Endothelial cell of umbilical vein (primary cell): ENCODE data around the gene CCDC85A. TPM values are rescaled to one million over a fixed set of nuclear protein-coding genes. Genes with fewer than 3 reads are reported as not detected.

Experiments
- BruUV-seq: library from RNA; stranded (reverse); fragments of 400-500 nt; replicated peaks from 2 replicates; lab custom pipeline; 2021; lab: Mats Ljungman, UMichigan
- CTCF ChIA-PET: fragments of 300-600, 350-600 bp; sonication (Branson Sonifier 250); formaldehyde crosslinking; loops from one replicate; lab custom pipeline; 2021; ENCODE audit warnings: antibody characterized with exemption, inconsistent platforms; lab: Charles Lee
- POLR2A ChIA-PET: fragments of 300-600, 350-600 bp; sonication (Branson Sonifier 250); formaldehyde crosslinking; loops from one replicate; lab custom pipeline; 2021; ENCODE audit warnings: antibody characterized with exemption, inconsistent platforms; lab: Charles Lee
- DNase-seq: peaks from one replicate; pipeline ENCODE4 v3.0.0-alpha.2; 2011; ENCODE audit warnings: low read depth, low spot score
- FAIRE-seq: peaks from 2 replicates; lab custom pipeline; 2011; peaks lifted over from hg19 to GRCh38; lab: Jason Lieb, UNC
- H2AFZ ChIP-seq: 2 replicates; pipeline ENCODE4 v1.6.0; 2012; ENCODE audit warnings: low read depth, low read length, control low read depth, inconsistent platforms
- H3K27ac ChIP-seq: 2 replicates; pipeline ENCODE4 v1.5.1; 2011; ENCODE audit warnings: low read depth, mild to moderate bottlenecking, control low read depth, low read length, moderate library complexity; ENCODE audit not compliant: insufficient read depth
- H3K27me3 ChIP-seq, 2 experiments: 2 replicates each; pipeline versions ENCODE4 v1.6.0 to v1.6.1; 2011; ENCODE audit warnings: low read length in 2 of 2, mixed read lengths in 1 of 2; ENCODE audit not compliant: control insufficient read depth in 2 of 2, insufficient read depth in 2 of 2
- H3K36me3 ChIP-seq, 2 experiments: 2 replicates in 1 of 2; 3 replicates in 1 of 2; pipeline ENCODE4 v1.5.1; 2011; ENCODE audit warnings: low read length in 2 of 2, mild to moderate bottlenecking in 1 of 2, moderate library complexity in 1 of 2; ENCODE audit not compliant: control insufficient read depth in 2 of 2, insufficient read depth in 2 of 2; ENCODE audit errors: extremely low read depth in 1 of 2
- H3K4me1 ChIP-seq: 3 replicates; pipeline ENCODE4 v1.5.1; 2011; ENCODE audit warnings: mild to moderate bottlenecking, low read length; ENCODE audit not compliant: control insufficient read depth, insufficient read depth; ENCODE audit errors: extremely low read depth
- H3K4me2 ChIP-seq: 2 replicates; pipeline ENCODE4 v1.6.1; 2011; ENCODE audit warnings: low read length, control low read depth, mixed read lengths; ENCODE audit not compliant: insufficient read depth
- H3K4me3 ChIP-seq, 3 experiments: fragments of 200-600 bp in 1 of 3; sonication (generic), shearing (Covaris generic) in 1 of 3; replicated peaks in 1 of 3; 2 replicates each; pipeline ENCODE4 v1.5.1; 2011 to 2016; ENCODE audit warnings: control low read depth in 3 of 3, low read length in 3 of 3, mild to moderate bottlenecking in 2 of 3, inconsistent platforms in 1 of 3, low read depth in 1 of 3, moderate library complexity in 1 of 3; ENCODE audit not compliant: insufficient read depth in 1 of 3
- H3K79me2 ChIP-seq: 2 replicates; pipeline ENCODE4 v1.6.0; 2012; ENCODE audit warnings: low read length, inconsistent platforms; ENCODE audit not compliant: control insufficient read depth, insufficient read depth
- H3K9ac ChIP-seq: replicated peaks from 2 replicates; pipeline ENCODE3; 2011; ENCODE audit warnings: low read length, control low read depth; ENCODE audit not compliant: insufficient read depth; ENCODE audit errors: extremely low read depth
- H3K9me1 ChIP-seq: replicated peaks from 3 replicates; pipeline ENCODE4 v1.6.0; 2011; ENCODE audit warnings: mild to moderate bottlenecking, low read length; ENCODE audit not compliant: control insufficient read depth, insufficient read depth; ENCODE audit errors: extremely low read depth
- H3K9me3 ChIP-seq: replicated peaks from 2 replicates; pipeline ENCODE4 v1.5.1; 2012; ENCODE audit warnings: low read length, inconsistent platforms; ENCODE audit not compliant: control insufficient read depth, insufficient read depth
- H4K20me1 ChIP-seq: replicated peaks from 2 replicates; pipeline ENCODE3; 2011; ENCODE audit warnings: mild to moderate bottlenecking, low read length; ENCODE audit not compliant: control insufficient read depth, insufficient read depth; ENCODE audit errors: extremely low read depth
- CTCF ChIP-seq, 2 donors: IDR thresholded peaks; 1 replicate in 1 of 2; 2 replicates in 1 of 2; pipeline ENCODE4 v1.5.1; 2011; ENCODE audit warnings: low read length in 2 of 2, mild to moderate bottlenecking in 2 of 2, moderate library complexity in 2 of 2, control low read depth in 1 of 2, inconsistent platforms in 1 of 2, low read depth in 1 of 2; ENCODE audit not compliant: insufficient read depth in 1 of 2; ENCODE audit errors: extremely low read depth in 1 of 2
- EZH2 ChIP-seq: IDR thresholded peaks from 2 replicates; pipeline ENCODE4 v1.6.1; 2012; ENCODE audit warnings: borderline replicate concordance, low read depth, mild to moderate bottlenecking, moderate library complexity, low read length, inconsistent platforms; ENCODE audit not compliant: severe bottlenecking
- FOS ChIP-seq: IDR thresholded peaks from 2 replicates; pipeline ENCODE4 v1.6.1; 2011; ENCODE audit warnings: mild to moderate bottlenecking, low read length, moderate library complexity, borderline replicate concordance; ENCODE audit not compliant: insufficient read depth
- GATA2 ChIP-seq: IDR thresholded peaks from 2 replicates; pipeline ENCODE4 v1.7.0; 2011; ENCODE audit warnings: low read depth, mild to moderate bottlenecking, moderate library complexity, mixed read lengths, low read length; ENCODE audit not compliant: insufficient read length, insufficient read depth
- JUN ChIP-seq: IDR thresholded peaks from 2 replicates; pipeline ENCODE4 v1.6.1; 2011; ENCODE audit warnings: borderline replicate concordance, low read depth; ENCODE audit not compliant: insufficient read length, insufficient read depth
- MAX ChIP-seq: IDR thresholded peaks from 2 replicates; pipeline ENCODE4 v1.6.1; 2011; ENCODE audit not compliant: insufficient read depth, insufficient read length
- MYC ChIP-seq: IDR thresholded peaks from one replicate; pipeline ENCODE4 v1.6.1; 2011; ENCODE audit warnings: mild to moderate bottlenecking, low read depth, low read length
- POLR2A ChIP-seq: IDR thresholded peaks from 2 replicates; pipeline ENCODE4 v1.6.1; 2012; ENCODE audit warnings: low read depth, mild to moderate bottlenecking, control low read depth, low read length
- POLR2AphosphoS5 ChIP-seq: IDR thresholded peaks from 2 replicates; pipeline ENCODE4 v1.6.1; 2012; ENCODE audit warnings: low read depth, mild to moderate bottlenecking, control low read depth, low read length, moderate library complexity; ENCODE audit not compliant: insufficient read depth
- dilution Hi-C: fragments of 300-500 bp; cut with MboI; formaldehyde crosslinking; loops from one replicate; pipeline ENCODE4 v1.15.0; 2019; ENCODE audit warnings: low sequenced_read_pairs; ENCODE audit not compliant: extremely low pct_ligation_motif_present
- intact Hi-C: fragments of 100-400 bp; cut with micrococcal nuclease; formaldehyde crosslinking; loops from one replicate; pipeline ENCODE4 v1.10.0; 2022
- polyA plus RNA-seq, 4 experiments: library from polyadenylated mRNA; depleted of rRNA in 3 of 4; stranded (reverse) in 3 of 4; unstranded in 1 of 4; fragments of >200 nt; gene quantifications; 2 replicates each; pipeline versions ENCODE4 v1.2.1 to v1.2.3, GENCODE V29; 2011 to 2012; ENCODE audit warnings: missing spikeins in 1 of 4
- total RNA-seq: library from RNA; stranded (reverse); gene quantifications from 2 replicates; pipeline ENCODE4 v1.2.3, GENCODE V29; 2021

The CCDC85A gene
- total and polyA plus RNA-seq, 2 donors (not counting 3 experiments of a cell fraction or from before 2014, with no cell fraction given), result 5.1 to 10.4 TPM

GRCh38 chr2:56380861-56381260 lies 197.1 kb downstream of the CCDC85A start:
- DNase-seq (no peak), FAIRE-seq (no peak)
- ChIA-PET CTCF (no interaction called here), POLR2A (no interaction called here)
- Histone ChIP-seq H3K9me3 (no peaks in the 10 kb centered on the region), H2AFZ (no peak overlapping the region), H3K4me1 (no peaks in the 10 kb centered on the region), H3K9ac (no peak overlapping the region), H3K9me1 (no peaks in the 10 kb centered on the region), H3K27ac (no peak overlapping the region), H3K27me3 (no peaks in the 10 kb centered on the region), H4K20me1 (no peaks in the 10 kb centered on the region), H3K36me3 (no peaks in the 10 kb centered on the region), H3K4me2 (no peak overlapping the region), H3K79me2 (no peaks in the 10 kb centered on the region), H3K4me3 (no peak overlapping the region)
- dilution Hi-C loops, result no loop called here
- intact Hi-C loops, result loop anchor here (5.0 to 10.0 kb wide), 2 partner anchors 304 to 1636 kb away; no protein-coding TSS in a partner anchor
- BruUV-seq, result no TSS peak
- TF ChIP-seq FOS, result no peak
- TF ChIP-seq JUN, result no peak
- no peak for TF ChIP-seq MAX
- no peak for TF ChIP-seq CTCF (IDR thresholded peaks at IDR 0.05; ENCODE audit: extremely low read depth in 1 of 2, insufficient read depth in 1 of 2, low read depth in 1 of 2, low read length in 2 of 2)
- TF ChIP-seq MYC, result no peak
- no peak for TF ChIP-seq POLR2A
- no peak for TF ChIP-seq POLR2AphosphoS5
- no peak for TF ChIP-seq EZH2
- no peak for TF ChIP-seq GATA2
